ENCODE results near the gene TBC1D2.

TBC1D2 gene

GRCh38 chr9:98263482-98264357 lies 8.3 kb upstream of the TBC1D2 start:
- TF ChIP-seq CTCF (conservative IDR thresholded peaks at IDR 0.05; ENCODE audit: low read depth), result peak; percentile 100
- CTCF ChIA-PET, result interaction anchor here (0.5 to 2.0 kb wide), 24 partner anchors 18 to 1185 kb away, joined by 3 to 13 read pairs (median 4); no protein-coding TSS in a partner anchor
- POLR2A ChIA-PET (ENCODE audit: low non-redundant PET), result no interaction called here
- H3K27ac ChIP-seq, result no peak overlapping the region
- peak; percentile 90 for DNase-seq (ENCODE audit: low spot score)

DNA sequence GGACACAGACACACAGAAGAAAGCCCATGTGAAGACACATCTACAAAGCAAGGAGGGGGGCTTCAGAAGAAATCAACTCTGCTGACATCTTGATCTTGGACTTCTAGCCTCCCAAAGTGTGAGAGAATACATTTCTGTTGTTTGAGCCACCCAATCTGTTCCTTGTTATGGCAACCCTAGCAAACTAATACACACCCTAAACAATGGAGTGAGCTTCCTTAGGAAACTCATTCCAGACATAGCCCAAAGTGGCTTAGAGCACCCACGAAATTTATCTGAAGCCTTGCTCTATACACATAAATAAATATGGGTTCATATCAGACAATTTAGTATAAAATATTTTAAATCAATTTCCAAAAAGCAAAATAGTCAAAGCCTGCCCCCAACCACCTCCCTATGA lies 7.6 kb upstream of the TBC1D2 start:
- no peak overlapping the region for H3K27ac ChIP-seq
- no peak for DNase-seq (ENCODE audit: low spot score)
- CTCF ChIA-PET, result interaction anchor here (0.5 to 2.0 kb wide), 21 partner anchors 18 to 521 kb away, joined by 3 to 13 read pairs (median 4); no protein-coding TSS in a partner anchor
- POLR2A ChIA-PET (ENCODE audit: low non-redundant PET), result no interaction called here
- TF ChIP-seq CTCF (conservative IDR thresholded peaks at IDR 0.05; ENCODE audit: low read depth), result no peak

GRCh38 chr9:98262056-98262455 lies 6.6 kb upstream of the TBC1D2 start:
- no peak for TF ChIP-seq CTCF (conservative IDR thresholded peaks at IDR 0.05; ENCODE audit: low read depth)
- ChIA-PET POLR2A (ENCODE audit: low non-redundant PET) (no interaction called here), CTCF (interaction anchor here (1.5 to 2.0 kb wide), 2 partner anchors 27 to 188 kb away, joined by 3 to 5 read pairs; no protein-coding TSS in a partner anchor)
- no peak for DNase-seq (ENCODE audit: low spot score)
- no peak overlapping the region for H3K27ac ChIP-seq

GRCh38 chr9:98260635-98261034 lies 5.2 kb upstream of the TBC1D2 start:
- H3K27ac ChIP-seq, result no peak overlapping the region
- no peak for TF ChIP-seq CTCF (conservative IDR thresholded peaks at IDR 0.05; ENCODE audit: low read depth)
- CTCF ChIA-PET, result no interaction called here
- POLR2A ChIA-PET (ENCODE audit: low non-redundant PET), result no interaction called here
- DNase-seq (ENCODE audit: low spot score), result no peak

GRCh38 chr9:98259791-98260190 lies 4.3 kb upstream of the TBC1D2 start:
- no peak for TF ChIP-seq CTCF (conservative IDR thresholded peaks at IDR 0.05; ENCODE audit: low read depth)
- no peak for DNase-seq (ENCODE audit: low spot score)
- no peak overlapping the region for H3K27ac ChIP-seq
- CTCF ChIA-PET, result interaction anchor here (0.7 kb wide), 1 partner anchor 1963 kb away, joined by 5 read pairs; no protein-coding TSS in a partner anchor
- POLR2A ChIA-PET (ENCODE audit: low non-redundant PET), result interaction anchor here (0.7 kb wide), 1 partner anchor 169 kb away, joined by 3 read pairs; no protein-coding TSS in a partner anchor

DNA sequence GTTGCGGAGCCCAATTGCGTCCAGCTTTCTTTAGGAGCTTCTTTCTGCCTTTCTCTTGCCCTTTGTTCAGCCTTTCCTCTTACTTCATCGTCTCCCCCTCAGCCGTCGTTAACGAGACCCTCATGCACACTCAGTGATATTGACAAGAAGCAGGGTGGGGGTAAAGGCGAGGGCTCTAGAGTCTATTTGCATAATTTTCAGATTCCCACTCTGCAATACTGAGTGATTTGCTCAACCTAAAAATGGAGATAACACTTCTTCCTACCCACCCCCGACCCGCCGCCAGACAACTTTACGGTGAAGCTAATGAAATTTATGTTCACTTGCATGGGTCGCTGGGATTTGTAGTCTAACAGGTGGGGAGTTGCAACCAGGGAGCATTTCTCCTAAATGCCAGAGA lies 1.3 kb upstream of the TBC1D2 start:
- POLR2A ChIA-PET (ENCODE audit: low non-redundant PET), result interaction anchor here (0.6 to 1.0 kb wide), 5 partner anchors 19 to 397 kb away, joined by 3 to 6 read pairs (median 3); no protein-coding TSS in a partner anchor

More for the DNA sequence above, 1.3 kb upstream of the TBC1D2 start:
- H3K27ac ChIP-seq, result peak overlapping the region; percentile 99
- CTCF ChIA-PET, result interaction anchor here (0.6 to 1.7 kb wide), 8 partner anchors 32 to 660 kb away, joined by 3 to 10 read pairs (median 6); no protein-coding TSS in a partner anchor
- TF ChIP-seq CTCF (conservative IDR thresholded peaks at IDR 0.05; ENCODE audit: low read depth), result no peak
- DNase-seq (ENCODE audit: low spot score), result peak; percentile 52

All from RWPE1 (cell line).